HEK293T (cell line): Measurements from ENCODE around the gene GRM5.

Experiments
- HDGF ChIP-seq: fragments of 450-650 bp; IDR thresholded peaks from 2 replicates; pipeline ENCODE4 v1.6.1; 2017; ENCODE audit warnings: antibody characterized with exemption, borderline replicate concordance
- L3MBTL2 ChIP-seq: fragments of 450-650 bp; conservative IDR thresholded peaks from 2 replicates; pipeline ENCODE4 v1.6.1; 2016; ENCODE audit warnings: mild to moderate bottlenecking

DNA sequence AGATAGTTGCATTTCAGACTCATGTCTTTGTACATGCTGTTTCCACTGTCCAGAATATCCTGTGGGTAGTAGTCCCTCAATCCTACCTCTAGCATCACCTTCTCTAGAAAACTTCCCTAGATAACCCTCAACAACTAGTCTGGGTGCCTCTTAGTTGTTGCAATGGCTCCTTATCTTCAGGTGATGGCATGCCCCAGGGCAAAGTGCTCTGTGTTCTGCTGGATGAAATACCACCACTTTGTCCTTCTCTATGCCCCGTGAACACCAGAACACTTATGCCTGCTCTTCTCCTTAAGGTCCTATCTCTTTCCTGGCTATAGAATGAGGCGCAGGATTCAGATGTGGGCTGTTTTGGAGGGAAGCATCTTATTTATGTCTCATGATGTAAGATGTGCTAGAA, 569.9 kb downstream of the GRM5 start:
- no peak for TF ChIP-seq HDGF
- TF ChIP-seq L3MBTL2: no peak
